ENCODE measurements around the gene SPRYD3. TPM values are rescaled to one million over a fixed set of nuclear protein-coding genes. Genes with fewer than 3 reads are reported as not detected.
"Not testable (repeated sequence)": the region's sequence is repeated elsewhere in the genome, so short reads cannot be mapped to it uniquely, and the experiment has no call there.

Gene SPRYD3
- total RNA-seq, 1 experiment from 2014 or later, result 35.2 TPM

GRCh38 chr12:53096089-53096741 is 17.0 kb upstream of the SPRYD3 start:
- H3K4me3 Mint-ChIP-seq (ENCODE audit: unreplicated experiment), result peak overlapping the region; percentile 73
- peak; percentile 75 for DNase-seq (ENCODE audit: unreplicated experiment)
- no TSS peak for BruUV-seq (replicated peaks)
- CTCF ChIA-PET, result interaction anchor here (3.9 to 14.2 kb wide), 3 partner anchors 10 to 42 kb away, joined by 18 to 267 read pairs (median 42); no protein-coding TSS in a partner anchor
- no peaks in the 10 kb centered on the region for H3K27me3 Mint-ChIP-seq (ENCODE audit: insufficient read depth, unreplicated experiment)
- intact Hi-C loops (cut with micrococcal nuclease), result no loop called here
- H3K36me3 Mint-ChIP-seq (ENCODE audit: insufficient read depth, unreplicated experiment), result peaks cover 7% of the 10 kb centered on the region
- TF ChIP-seq, protein P1, sequence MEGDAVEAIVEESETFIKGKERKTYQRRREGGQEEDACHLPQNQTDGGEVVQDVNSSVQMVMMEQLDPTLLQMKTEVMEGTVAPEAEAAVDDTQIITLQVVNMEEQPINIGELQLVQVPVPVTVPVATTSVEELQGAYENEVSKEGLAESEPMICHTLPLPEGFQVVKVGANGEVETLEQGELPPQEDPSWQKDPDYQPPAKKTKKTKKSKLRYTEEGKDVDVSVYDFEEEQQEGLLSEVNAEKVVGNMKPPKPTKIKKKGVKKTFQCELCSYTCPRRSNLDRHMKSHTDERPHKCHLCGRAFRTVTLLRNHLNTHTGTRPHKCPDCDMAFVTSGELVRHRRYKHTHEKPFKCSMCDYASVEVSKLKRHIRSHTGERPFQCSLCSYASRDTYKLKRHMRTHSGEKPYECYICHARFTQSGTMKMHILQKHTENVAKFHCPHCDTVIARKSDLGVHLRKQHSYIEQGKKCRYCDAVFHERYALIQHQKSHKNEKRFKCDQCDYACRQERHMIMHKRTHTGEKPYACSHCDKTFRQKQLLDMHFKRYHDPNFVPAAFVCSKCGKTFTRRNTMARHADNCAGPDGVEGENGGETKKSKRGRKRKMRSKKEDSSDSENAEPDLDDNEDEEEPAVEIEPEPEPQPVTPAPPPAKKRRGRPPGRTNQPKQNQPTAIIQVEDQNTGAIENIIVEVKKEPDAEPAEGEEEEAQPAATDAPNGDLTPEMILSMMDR (IDR thresholded peaks at IDR 0.05; ENCODE audit: unreplicated experiment), result no peak
- H3K27ac Mint-ChIP-seq (ENCODE audit: low read depth, unreplicated experiment), result no peak overlapping the region
- no peaks in the 10 kb centered on the region for H3K9me3 Mint-ChIP-seq (ENCODE audit: unreplicated experiment)
- H3K4me1 Mint-ChIP-seq (ENCODE audit: insufficient read depth, unreplicated experiment), result peaks cover 26% of the 10 kb centered on the region
- POLR2A ChIA-PET, result interaction anchor here (0.9 to 1.5 kb wide), 2 partner anchors 11 to 48 kb away, joined by 3 to 7 read pairs; no protein-coding TSS in a partner anchor

DNA sequence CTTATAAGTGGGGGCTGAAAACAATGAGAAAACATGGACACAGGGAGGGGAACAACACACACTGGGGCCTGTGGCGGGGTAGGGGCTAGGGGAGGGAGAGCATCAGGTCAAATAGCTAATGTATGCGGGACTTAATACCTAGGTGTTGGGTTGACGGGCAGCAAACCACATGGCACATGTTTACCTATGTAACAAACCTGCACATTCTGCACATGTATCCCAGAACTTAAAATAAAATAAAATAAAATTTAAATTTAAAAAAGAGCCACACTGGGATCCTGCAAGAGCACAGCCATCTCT is 16.4 kb upstream of the SPRYD3 start:
- CTCF ChIA-PET, result interaction anchor here (14.2 kb wide), 1 partner anchor 29 kb away, joined by 267 read pairs; no protein-coding TSS in a partner anchor
- DNase-seq (ENCODE audit: unreplicated experiment); H3K27ac Mint-ChIP-seq (ENCODE audit: low read depth, unreplicated experiment); H3K27me3 Mint-ChIP-seq (ENCODE audit: insufficient read depth, unreplicated experiment); H3K4me3 Mint-ChIP-seq (ENCODE audit: unreplicated experiment); intact Hi-C loops (cut with micrococcal nuclease); H3K36me3 Mint-ChIP-seq (ENCODE audit: insufficient read depth, unreplicated experiment); BruUV-seq (replicated peaks); H3K9me3 Mint-ChIP-seq (ENCODE audit: unreplicated experiment): not testable (repeated sequence)
- H3K4me1 Mint-ChIP-seq (ENCODE audit: insufficient read depth, unreplicated experiment), result peaks cover 26% of the 10 kb centered on the region
- POLR2A ChIA-PET, result interaction anchor here (0.7 to 1.5 kb wide), 2 partner anchors 10 to 53 kb away, joined by 3 to 7 read pairs; no protein-coding TSS in a partner anchor

GRCh38 chr12:53094796-53095595 is 15.8 kb upstream of the SPRYD3 start:
- H3K36me3 Mint-ChIP-seq (ENCODE audit: insufficient read depth, unreplicated experiment), result not testable (repeated sequence)

GRCh38 chr12:53094394-53094787 is 15.2 kb upstream of the SPRYD3 start:
- ChIA-PET CTCF (interaction anchor here (0.6 to 14.2 kb wide), 4 partner anchors 12 to 967 kb away, joined by 3 to 267 read pairs (median 4); no protein-coding TSS in a partner anchor), POLR2A (no interaction called here)
- Mint-ChIP-seq H3K27me3 (ENCODE audit: insufficient read depth, unreplicated experiment) (no peaks in the 10 kb centered on the region), H3K4me1 (ENCODE audit: insufficient read depth, unreplicated experiment) (peaks cover 23% of the 10 kb centered on the region), H3K9me3 (ENCODE audit: unreplicated experiment) (no peaks in the 10 kb centered on the region), H3K4me3 (ENCODE audit: unreplicated experiment) (no peak overlapping the region), H3K27ac (ENCODE audit: low read depth, unreplicated experiment) (no peak overlapping the region), H3K36me3 (ENCODE audit: insufficient read depth, unreplicated experiment) (peaks cover 7% of the 10 kb centered on the region)
- intact Hi-C loops (cut with micrococcal nuclease), result no loop called here
- DNase-seq (ENCODE audit: unreplicated experiment), result no peak
- no TSS peak for BruUV-seq (replicated peaks)
- TF ChIP-seq, protein P1 (IDR thresholded peaks at IDR 0.05; ENCODE audit: unreplicated experiment), result no peak

More at GRCh38 chr12:53094796-53095595, 15.8 kb upstream of the SPRYD3 start:
- ChIA-PET CTCF (interaction anchor here (0.6 to 14.2 kb wide), 2 partner anchors 13 to 28 kb away, joined by 3 to 267 read pairs; no protein-coding TSS in a partner anchor), POLR2A (interaction anchor here (0.7 to 1.5 kb wide), 2 partner anchors 10 to 53 kb away, joined by 3 to 7 read pairs; no protein-coding TSS in a partner anchor)
- H3K9me3 Mint-ChIP-seq (ENCODE audit: unreplicated experiment); BruUV-seq (replicated peaks); H3K27ac Mint-ChIP-seq (ENCODE audit: low read depth, unreplicated experiment); H3K27me3 Mint-ChIP-seq (ENCODE audit: insufficient read depth, unreplicated experiment); intact Hi-C loops (cut with micrococcal nuclease); H3K4me3 Mint-ChIP-seq (ENCODE audit: unreplicated experiment): not testable (repeated sequence)
- DNase-seq (ENCODE audit: unreplicated experiment), result peak; percentile 29
- peaks cover 26% of the 10 kb centered on the region for H3K4me1 Mint-ChIP-seq (ENCODE audit: insufficient read depth, unreplicated experiment)
